Panc1 (cell line): ENCODE data around the gene ROMO1.

ENCODE experiments used
- CTCF ChIP-seq: fragments of 450-650 bp; IDR thresholded peaks from 2 replicates; pipeline ENCODE4 v1.5.1; 2017; ENCODE audit warnings: mild to moderate bottlenecking
- POLR2AphosphoS5 ChIP-seq: IDR thresholded peaks from 2 replicates; pipeline ENCODE4 v1.6.1; 2012; ENCODE audit warnings: mild to moderate bottlenecking, low read depth, low read length, moderate library complexity
- REST ChIP-seq, 2 experiments: IDR thresholded peaks; 2 replicates each; pipeline ENCODE4 v1.6.1; 2011 to 2012; ENCODE audit warnings: low read depth in 2 of 2, control low read depth in 1 of 2, low read length in 1 of 2, mild to moderate bottlenecking in 1 of 2, moderate library complexity in 1 of 2; ENCODE audit not compliant: insufficient read depth in 1 of 2
- SIN3A ChIP-seq: IDR thresholded peaks from 2 replicates; pipeline ENCODE4 v1.6.1; 2012; ENCODE audit warnings: low read depth, mild to moderate bottlenecking, low read length, moderate library complexity, borderline replicate concordance; ENCODE audit not compliant: insufficient read depth

GRCh38 chr20:35732644-35732982, 33.4 kb downstream of the ROMO1 start:
- TF ChIP-seq POLR2AphosphoS5, result no peak
- no peak for TF ChIP-seq CTCF
- TF ChIP-seq REST (IDR thresholded peaks at IDR 0.05; ENCODE audit: insufficient read depth in 1 of 2, low read depth in 2 of 2, low read length in 1 of 2), result no peak
- no peak for TF ChIP-seq SIN3A
